T-helper 1 cell treated with Interleukin-12 subunit alpha and Interleukin-12 subunit beta and Interleukin-4 antibody, amounts not matched to agents 30 μg/mL and 1 μg/mL, for 36 hours (primary cell): ENCODE data around the gene MYO15B.

Experiments
- H3K27ac Mint-ChIP-seq: one replicate; pipeline ENCODE4 v1.8.0; 2021; ENCODE audit warnings: mild to moderate bottlenecking, mixed read lengths
- H3K27me3 Mint-ChIP-seq: one replicate; pipeline ENCODE4 v1.8.0; 2021; ENCODE audit warnings: low read depth, mixed read lengths
- H3K36me3 Mint-ChIP-seq: one replicate; pipeline ENCODE4 v1.8.0; 2021; ENCODE audit warnings: low read depth, mixed read lengths
- H3K4me1 Mint-ChIP-seq: one replicate; pipeline ENCODE4 v1.8.0; 2021; ENCODE audit warnings: low read depth, mixed read lengths
- H3K4me3 Mint-ChIP-seq: one replicate; pipeline ENCODE4 v1.8.0; 2021; ENCODE audit warnings: mild to moderate bottlenecking, moderate library complexity, mixed read lengths
- H3K9me3 Mint-ChIP-seq: one replicate; pipeline ENCODE4 v1.8.0; 2021; ENCODE audit warnings: mixed read lengths

MYO15B gene

DNA sequence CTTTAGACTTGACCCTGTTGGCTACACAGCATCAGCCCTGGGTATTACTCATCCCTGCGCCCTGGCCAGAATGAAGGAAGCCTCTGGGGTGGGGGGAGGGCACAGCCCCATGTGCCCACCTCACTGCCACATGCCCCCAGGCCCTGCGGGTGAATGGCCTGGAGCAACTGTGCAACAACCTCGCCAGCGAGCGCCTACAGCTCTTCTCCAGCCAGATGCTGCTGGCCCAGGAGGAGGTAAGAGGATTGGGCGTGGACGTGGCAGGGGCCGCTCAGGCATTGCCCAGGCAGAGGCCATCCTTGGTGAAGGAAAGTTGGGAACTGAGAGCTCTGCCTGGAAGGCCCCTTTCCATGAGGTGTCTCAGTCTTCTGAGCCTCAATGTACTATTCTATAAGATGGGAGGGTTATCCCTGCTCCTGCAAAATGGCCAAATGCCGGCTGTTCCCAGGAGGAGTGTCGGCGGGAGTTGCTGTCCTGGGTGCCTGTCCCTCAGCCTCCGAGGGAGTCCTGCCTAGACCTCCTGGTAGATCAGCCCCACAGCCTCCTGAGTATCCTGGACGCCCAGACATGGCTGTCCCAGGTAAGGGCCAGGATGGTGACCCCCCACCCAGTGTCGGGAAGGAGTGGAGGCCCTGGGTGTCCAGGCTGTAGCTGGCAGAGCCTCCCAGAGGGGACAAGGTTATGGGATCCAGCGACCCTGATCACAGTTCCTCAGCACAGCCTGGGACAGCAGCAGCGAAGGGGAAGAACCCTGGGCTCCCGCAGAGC, 8.9 kb downstream of the MYO15B start:
- Mint-ChIP-seq H3K9me3 (no peaks in the 10 kb centered on the region), H3K27ac (no peak overlapping the region), H3K27me3 (no peaks in the 10 kb centered on the region), H3K36me3 (no peaks in the 10 kb centered on the region), H3K4me3 (no peak overlapping the region), H3K4me1 (peaks cover 3% of the 10 kb centered on the region)

DNA sequence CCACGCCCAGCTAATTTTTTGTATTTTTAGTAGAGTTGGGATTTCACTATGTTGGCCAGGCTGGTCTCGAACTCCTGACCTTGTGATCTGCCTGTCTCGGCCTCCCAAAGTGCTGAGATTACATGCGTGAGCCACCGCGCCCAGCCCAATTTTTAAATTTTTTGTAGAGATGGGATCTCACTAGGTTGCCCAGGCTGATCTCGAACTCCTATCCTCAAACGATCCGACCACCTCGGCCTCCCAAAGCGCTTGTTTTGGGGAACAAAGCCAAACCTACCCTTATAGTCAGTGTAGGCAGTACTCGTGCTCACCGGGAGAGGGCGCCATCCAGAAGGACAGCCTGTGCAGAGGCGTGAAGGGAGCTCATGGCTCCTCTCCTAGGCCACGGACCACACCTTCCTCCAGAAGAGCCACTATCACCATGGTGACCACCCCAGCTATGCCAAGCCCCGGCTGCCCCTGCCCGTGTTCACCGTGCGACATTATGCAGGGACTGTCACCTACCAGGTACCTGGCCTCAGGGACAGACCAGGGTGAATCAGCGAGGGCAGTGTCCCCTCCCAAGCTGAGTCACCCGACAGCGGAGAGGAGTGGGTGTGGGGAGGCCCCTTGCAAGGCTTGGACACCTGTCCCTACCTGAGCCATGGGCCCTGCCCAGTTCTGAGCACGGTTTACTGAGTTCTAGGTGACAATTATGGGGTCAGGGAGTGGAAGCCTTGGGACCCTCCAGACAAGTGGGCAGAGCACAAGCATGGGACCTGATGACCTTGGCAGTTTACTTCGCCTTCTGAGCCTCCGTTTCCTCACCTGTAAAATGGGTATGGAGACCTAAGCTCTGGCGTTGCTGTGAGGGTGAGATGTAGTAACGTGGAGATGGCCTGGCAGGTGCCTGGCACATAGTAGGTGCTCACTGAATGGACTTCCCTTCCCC, 13.7 kb downstream of the MYO15B start:
- no peak overlapping the region for H3K4me3 Mint-ChIP-seq
- no peak overlapping the region for H3K27ac Mint-ChIP-seq
- H3K9me3 Mint-ChIP-seq: no peaks in the 10 kb centered on the region
- H3K36me3 Mint-ChIP-seq: no peaks in the 10 kb centered on the region
- peaks cover 4% of the 10 kb centered on the region for H3K4me1 Mint-ChIP-seq
- H3K27me3 Mint-ChIP-seq: no peaks in the 10 kb centered on the region

DNA sequence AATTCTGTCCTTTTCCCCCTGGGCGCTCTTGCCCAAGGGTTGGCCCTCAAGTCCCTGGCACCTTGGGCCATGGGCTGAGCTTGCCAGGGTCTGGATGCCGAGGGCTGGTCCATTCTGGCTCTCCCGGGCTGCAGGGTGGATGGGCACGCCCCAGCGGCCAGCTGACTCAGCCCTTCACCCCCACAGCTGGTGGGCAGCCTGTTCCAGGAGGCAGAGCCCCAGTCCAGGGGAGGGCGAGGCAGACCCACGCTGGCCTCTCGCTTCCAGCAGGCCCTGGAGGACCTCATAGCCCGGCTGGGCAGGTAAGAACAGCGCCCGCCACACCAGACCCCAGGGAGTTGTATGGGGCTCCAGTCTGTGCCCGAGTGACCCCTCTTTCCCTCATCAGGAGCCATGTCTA, 15.0 kb downstream of the MYO15B start:
- no peaks in the 10 kb centered on the region for H3K27me3 Mint-ChIP-seq
- peaks cover 4% of the 10 kb centered on the region for H3K4me1 Mint-ChIP-seq
- no peak overlapping the region for H3K4me3 Mint-ChIP-seq
- no peaks in the 10 kb centered on the region for H3K9me3 Mint-ChIP-seq
- no peak overlapping the region for H3K27ac Mint-ChIP-seq
- H3K36me3 Mint-ChIP-seq: no peaks in the 10 kb centered on the region

DNA sequence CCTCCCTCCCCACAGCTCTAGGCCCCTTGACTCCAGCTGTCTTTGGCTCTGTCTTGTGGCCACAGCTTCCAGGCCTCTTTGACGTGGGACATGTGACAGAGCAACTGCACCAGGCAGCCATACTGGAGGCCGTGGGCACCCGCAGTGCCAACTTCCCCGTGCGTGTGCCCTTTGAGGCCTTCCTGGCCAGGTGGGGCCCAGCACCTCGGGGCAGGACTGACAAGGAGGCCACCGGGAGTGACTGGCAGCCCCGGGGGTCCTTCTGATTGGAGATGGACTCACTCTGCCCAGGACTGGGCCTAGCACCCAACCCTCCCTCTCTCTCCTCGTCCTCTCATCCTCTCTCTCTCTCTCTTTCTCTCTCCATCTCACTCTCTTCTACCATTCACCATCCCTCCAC, 15.5 kb downstream of the MYO15B start:
- Mint-ChIP-seq H3K4me3 (no peak overlapping the region), H3K27me3 (no peaks in the 10 kb centered on the region), H3K27ac (no peak overlapping the region), H3K9me3 (no peaks in the 10 kb centered on the region), H3K4me1 (peaks cover 4% of the 10 kb centered on the region), H3K36me3 (no peaks in the 10 kb centered on the region)

DNA sequence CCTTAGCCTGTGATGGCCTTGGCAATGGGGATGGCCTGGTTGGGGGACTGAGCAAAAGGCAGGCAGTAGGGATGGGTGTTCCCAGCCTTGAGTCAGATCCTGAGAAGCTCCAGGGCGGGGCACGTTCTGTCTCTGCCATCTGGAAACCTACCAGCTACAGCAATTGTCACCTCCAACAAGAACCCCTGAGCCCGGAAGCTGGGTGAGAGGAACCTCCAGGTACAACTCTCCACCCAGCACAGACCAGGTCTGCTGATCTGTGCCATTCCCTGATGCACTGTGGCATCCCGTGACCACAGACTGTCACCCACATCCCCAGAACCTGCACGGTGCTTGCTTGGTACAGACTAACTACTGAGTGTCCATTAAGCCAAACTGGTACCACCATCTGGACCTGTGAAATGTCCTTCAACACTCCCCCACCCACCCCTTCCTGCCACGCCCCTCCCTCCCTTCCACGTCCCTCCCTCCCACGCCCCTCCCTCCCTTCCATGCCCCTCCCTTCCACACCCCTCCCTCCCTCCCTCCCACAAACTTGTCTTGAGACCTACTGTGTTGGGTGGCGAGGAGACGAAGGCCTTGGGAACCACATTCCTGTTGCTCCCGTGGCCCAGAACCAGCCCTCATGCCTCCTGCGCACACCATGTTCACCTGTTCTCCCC, 16.6 kb downstream of the MYO15B start:
- Mint-ChIP-seq H3K27me3 (no peaks in the 10 kb centered on the region), H3K4me3 (no peak overlapping the region), H3K9me3 (no peaks in the 10 kb centered on the region), H3K27ac (no peak overlapping the region), H3K36me3 (no peaks in the 10 kb centered on the region), H3K4me1 (peaks cover 4% of the 10 kb centered on the region)

DNA sequence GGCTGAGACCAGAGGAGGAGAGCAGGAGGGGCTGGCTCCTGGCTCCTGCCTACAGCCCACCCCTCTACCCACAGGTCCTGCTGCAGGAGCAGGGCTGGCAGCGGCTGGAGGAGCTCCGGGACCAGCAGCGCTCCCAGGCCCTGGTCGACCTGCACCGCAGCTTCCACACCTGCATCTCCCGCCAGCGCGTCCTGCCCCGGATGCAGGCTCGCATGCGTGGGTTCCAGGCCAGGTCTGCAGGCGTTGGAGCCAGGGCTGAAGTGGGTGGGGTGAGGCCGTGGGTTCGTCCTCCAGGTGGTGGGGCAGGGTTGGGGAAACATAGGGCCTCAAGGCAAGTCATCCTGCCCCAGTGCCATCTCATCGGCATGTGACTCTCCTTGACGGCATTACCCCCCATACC, 18.2 kb downstream of the MYO15B start:
- Mint-ChIP-seq H3K4me1 (peaks cover 4% of the 10 kb centered on the region), H3K9me3 (no peaks in the 10 kb centered on the region), H3K27me3 (no peaks in the 10 kb centered on the region), H3K27ac (no peak overlapping the region), H3K4me3 (no peak overlapping the region), H3K36me3 (no peaks in the 10 kb centered on the region)

DNA sequence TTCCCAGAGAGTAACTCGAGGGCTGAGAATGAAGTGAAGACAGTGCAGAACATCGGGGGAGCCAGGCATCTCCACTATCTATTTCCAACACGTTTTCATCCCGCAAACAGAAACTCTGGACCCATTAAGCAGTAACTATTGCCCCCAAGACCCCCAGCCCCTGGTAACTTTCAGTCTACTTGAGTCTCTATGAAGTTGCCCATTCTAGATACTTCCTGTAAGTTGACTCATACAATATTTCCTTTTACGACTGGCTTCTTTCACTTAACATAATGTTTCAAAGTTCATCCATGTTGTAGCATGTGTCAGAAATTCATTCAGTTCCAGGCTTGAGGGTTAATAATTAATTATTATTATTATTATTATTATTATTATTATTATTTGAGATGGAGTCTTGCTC, 19.5 kb downstream of the MYO15B start:
- peaks cover 2% of the 10 kb centered on the region for H3K4me1 Mint-ChIP-seq

DNA sequence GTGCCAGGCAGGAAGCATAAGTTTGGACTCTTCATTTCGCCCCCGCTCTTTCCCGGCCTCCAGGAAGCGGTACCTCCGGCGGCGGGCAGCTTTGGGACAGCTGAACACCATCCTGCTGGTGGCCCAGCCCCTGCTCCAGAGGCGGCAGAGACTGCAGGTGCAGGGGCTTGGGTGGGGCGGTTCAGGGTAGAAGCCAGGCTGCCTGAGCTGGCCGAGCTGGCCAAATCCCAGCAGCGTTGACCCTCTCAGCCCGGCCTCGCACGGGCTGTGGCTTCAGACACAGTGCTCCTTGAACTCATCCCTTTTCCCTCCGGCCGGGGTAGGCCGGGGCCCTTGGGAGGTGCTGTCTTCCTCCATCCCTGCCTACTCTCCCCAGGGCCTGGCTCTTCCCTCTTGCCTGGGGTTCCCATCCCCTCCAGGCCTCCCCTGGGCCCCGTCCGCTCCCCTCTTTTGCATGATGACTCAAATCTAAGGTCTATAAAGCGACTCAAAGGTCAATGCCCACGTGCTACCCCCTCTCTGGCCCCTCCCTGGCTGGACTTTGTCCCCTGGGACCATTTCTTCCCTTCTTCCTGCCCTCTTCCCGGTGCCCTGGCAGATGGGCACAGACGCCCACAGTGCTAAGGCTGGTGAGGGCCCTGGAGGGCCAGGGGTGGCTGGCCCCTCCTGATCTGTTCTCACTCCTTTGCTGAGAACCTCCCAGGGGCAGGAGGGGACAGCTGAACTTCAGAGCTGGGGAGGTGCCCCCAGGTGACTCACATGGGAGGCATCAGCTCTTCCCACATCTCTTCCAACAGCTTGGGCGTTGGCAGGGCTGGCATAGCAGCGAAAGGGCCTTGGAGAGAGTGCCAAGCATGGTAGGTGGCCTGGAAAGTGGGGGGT, 22.7 kb downstream of the MYO15B start:
- Mint-ChIP-seq H3K9me3 (no peaks in the 10 kb centered on the region), H3K4me1 (no peaks in the 10 kb centered on the region), H3K4me3 (no peak overlapping the region)

More for the DNA sequence above, 19.5 kb downstream of the MYO15B start:
- H3K27me3 Mint-ChIP-seq: no peaks in the 10 kb centered on the region
- no peaks in the 10 kb centered on the region for H3K36me3 Mint-ChIP-seq
- no peaks in the 10 kb centered on the region for H3K9me3 Mint-ChIP-seq
- no peak overlapping the region for H3K27ac Mint-ChIP-seq
- H3K4me3 Mint-ChIP-seq: no peak overlapping the region

DNA sequence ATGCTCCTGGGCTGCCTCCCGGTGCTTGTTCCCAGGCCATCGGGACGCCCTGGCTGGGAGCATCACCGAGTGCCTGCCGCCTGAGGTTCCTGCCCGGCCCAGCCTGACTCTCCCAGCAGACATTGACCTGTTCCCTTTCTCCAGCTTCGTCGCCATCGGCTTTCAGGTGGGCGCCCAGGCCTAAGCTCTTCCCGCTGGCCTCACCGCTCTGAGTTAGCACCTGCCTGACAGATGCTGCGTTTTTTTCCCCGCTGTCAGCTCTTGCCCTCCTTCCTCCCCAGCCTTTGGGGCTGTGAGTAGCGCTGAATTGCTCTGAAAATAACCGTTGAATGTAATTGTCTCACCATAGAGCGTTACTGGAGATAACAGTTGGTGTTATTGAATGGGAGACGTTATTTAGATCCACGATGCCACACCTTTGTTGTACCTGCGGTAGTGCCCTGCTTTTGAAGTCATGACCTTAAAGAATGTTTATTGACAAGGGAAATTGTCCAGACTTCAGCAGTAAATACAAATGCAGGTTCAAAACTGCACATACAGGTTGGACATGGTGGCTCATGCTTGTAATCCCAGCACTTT, 24.3 kb downstream of the MYO15B start:
- Mint-ChIP-seq H3K4me3 (no peak overlapping the region), H3K27ac (no peak overlapping the region), H3K4me1 (no peaks in the 10 kb centered on the region), H3K36me3 (no peaks in the 10 kb centered on the region), H3K9me3 (no peaks in the 10 kb centered on the region), H3K27me3 (no peaks in the 10 kb centered on the region)

More for the DNA sequence above, 22.7 kb downstream of the MYO15B start:
- no peaks in the 10 kb centered on the region for H3K27me3 Mint-ChIP-seq
- H3K27ac Mint-ChIP-seq: no peak overlapping the region
- no peaks in the 10 kb centered on the region for H3K36me3 Mint-ChIP-seq

DNA sequence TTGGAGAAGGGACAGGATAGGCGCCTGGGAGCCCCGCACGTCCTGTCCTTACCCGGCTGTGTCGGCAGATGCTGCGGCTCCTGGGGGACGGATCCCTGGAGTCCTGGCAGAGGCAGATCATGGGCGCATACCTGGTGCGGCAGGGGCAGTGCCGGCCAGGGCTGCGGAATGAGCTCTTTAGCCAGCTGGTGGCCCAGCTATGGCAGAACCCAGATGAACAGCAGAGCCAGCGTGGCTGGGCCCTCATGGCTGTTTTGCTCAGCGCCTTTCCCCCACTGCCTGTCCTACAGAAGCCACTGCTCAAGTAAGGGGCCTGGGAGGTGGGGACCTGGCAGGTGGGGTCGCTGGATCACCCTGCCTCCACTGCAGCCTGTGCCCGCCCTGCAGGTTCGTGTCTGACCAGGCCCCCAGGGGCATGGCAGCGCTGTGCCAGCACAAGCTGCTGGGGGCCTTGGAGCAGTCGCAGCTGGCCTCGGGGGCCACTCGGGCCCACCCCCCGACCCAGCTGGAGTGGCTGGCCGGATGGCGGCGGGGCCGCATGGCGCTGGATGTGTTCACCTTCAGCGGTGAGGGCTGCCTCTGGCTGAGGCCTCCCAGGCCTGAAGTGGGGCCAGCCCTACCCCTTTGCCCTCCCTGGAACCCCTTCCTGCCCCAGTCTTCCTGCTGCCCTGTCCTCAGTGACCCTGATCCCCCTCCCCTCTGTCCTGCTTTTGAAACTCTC, 25.5 kb downstream of the MYO15B start:
- H3K36me3 Mint-ChIP-seq: no peaks in the 10 kb centered on the region
- no peak overlapping the region for H3K27ac Mint-ChIP-seq
- no peak overlapping the region for H3K4me3 Mint-ChIP-seq
- H3K27me3 Mint-ChIP-seq: no peaks in the 10 kb centered on the region
- H3K4me1 Mint-ChIP-seq: no peaks in the 10 kb centered on the region
- no peaks in the 10 kb centered on the region for H3K9me3 Mint-ChIP-seq

DNA sequence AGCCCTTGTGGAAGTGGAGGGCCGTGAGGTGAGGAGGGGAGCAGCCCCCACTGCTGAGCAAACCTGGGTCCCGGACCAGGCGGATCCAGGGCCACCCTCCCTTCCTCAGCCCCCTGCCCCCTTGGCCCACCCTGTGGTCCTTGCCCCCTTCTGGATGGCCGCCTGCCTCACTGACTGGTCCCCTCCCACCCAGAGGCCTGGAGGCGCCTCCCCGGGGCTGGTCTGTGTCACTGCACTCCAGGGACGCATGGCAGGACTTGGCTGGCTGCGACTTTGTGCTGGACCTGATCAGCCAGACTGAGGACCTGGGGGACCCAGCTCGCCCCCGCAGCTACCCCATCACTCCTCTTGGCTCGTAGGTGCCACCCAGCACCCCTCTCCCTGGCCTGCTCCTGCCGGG, 26.4 kb downstream of the MYO15B start:
- Mint-ChIP-seq H3K36me3 (no peaks in the 10 kb centered on the region), H3K9me3 (no peaks in the 10 kb centered on the region), H3K4me3 (no peak overlapping the region), H3K4me1 (no peaks in the 10 kb centered on the region), H3K27ac (no peak overlapping the region), H3K27me3 (no peaks in the 10 kb centered on the region)

DNA sequence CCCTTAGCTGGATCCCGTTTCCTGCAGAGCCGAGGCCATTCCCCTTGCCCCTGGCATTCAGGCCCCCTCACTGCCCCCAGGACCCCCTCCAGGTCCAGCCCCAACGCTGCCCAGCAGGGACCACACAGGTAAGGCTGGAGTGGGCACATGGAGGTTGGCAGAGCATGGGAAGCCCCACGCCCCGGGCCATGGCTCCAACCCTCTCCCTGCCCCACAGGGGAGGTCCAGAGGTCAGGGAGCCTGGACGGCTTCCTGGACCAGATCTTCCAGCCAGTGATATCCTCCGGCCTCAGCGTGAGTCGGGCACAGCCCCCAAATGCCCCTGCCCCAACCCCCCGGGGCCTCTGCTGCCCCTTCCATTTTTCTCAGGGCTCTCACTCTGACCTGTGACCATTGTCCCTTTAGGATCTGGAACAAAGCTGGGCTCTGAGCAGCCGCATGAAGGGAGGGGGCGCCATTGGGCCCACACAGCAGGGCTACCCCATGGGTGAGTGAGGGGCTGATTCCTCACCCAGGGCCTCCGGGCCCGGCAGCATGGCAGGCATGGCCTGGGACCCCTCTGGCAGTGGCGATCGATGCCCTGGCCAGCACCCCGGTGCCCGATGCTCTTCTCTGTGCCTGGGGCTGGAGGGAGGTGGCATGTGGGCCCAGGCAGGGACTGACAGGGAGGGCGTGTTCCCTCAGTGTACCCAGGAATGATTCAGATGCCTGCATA, 27.1 kb downstream of the MYO15B start:
- H3K4me1 Mint-ChIP-seq: no peaks in the 10 kb centered on the region
- no peaks in the 10 kb centered on the region for H3K27me3 Mint-ChIP-seq
- H3K9me3 Mint-ChIP-seq: no peaks in the 10 kb centered on the region
- no peaks in the 10 kb centered on the region for H3K36me3 Mint-ChIP-seq
- no peak overlapping the region for H3K4me3 Mint-ChIP-seq
- no peak overlapping the region for H3K27ac Mint-ChIP-seq

DNA sequence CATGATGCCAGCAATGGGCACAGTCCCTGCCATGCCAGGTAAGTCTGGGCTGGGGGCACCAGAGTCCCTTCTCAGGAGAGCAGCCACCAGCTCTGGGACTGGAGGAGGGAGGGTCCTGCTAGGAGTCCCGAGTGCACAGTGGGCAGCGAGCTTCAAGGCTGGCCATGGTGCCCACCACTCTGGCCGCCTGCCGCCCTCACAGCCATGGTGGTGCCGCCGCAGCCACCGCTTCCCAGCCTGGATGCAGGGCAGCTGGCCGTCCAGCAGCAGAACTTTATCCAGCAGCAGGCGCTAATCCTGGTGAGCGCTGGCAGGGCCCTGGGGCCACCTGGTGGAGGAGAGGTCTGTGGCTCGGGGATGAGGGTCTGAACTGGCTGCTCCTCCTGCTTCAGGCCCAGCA, 27.7 kb downstream of the MYO15B start:
- H3K9me3 Mint-ChIP-seq: no peaks in the 10 kb centered on the region

More for the DNA sequence above, 27.7 kb downstream of the MYO15B start:
- Mint-ChIP-seq H3K36me3 (no peaks in the 10 kb centered on the region), H3K4me1 (no peaks in the 10 kb centered on the region), H3K27me3 (no peaks in the 10 kb centered on the region), H3K4me3 (no peak overlapping the region), H3K27ac (no peak overlapping the region)
